ENCODE results near the gene KATNBL1. TPM values are rescaled to one million over a fixed set of nuclear protein-coding genes. Genes with fewer than 3 reads are reported as not detected.

KATNBL1 gene
- total RNA-seq, 1 experiment from 2014 or later = 46.1 TPM

DNA sequence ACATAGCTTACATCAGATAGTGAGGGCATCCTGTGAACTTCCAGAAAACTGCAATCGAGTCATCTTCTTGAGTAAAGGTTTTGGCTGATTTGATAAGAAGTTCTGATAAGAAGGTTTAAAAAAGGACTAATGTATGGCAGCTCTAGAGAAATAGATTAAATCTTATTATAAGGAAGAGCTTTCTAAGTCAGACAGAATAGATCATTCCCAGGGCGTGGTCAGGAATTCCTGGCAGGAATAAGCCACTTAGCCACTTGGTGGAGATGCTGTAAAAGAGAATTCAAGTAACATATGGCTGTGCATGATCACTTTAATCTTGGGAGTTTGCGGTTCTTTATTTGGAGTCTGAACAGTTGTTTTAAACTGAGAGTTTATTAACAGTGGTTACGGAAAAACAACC lies 90.6 kb downstream of the KATNBL1 start:
- DNase-seq (ENCODE audit: low read depth, low spot score) (no peak), ATAC-seq (no peak)
- no peak overlapping the region for H3K27ac ChIP-seq (ENCODE audit: low read length)
- H3K36me3 ChIP-seq (ENCODE audit: control insufficient read depth, insufficient read depth, low read length) = no peaks in the 10 kb centered on the region
- no peaks in the 10 kb centered on the region for H3K27me3 ChIP-seq (ENCODE audit: control insufficient read depth, insufficient read depth, low read length)
- no peaks in the 10 kb centered on the region for H3K9me3 ChIP-seq (ENCODE audit: control insufficient read depth, insufficient read depth, low read depth, low read length)
- CTCF ChIA-PET = no interaction called here
- intact Hi-C loops (cut with micrococcal nuclease; ENCODE audit: unreplicated experiment) = no loop called here
- in situ Hi-C loops (cut with HindIII; ENCODE audit: low pct_unique_long_range_greater_than_20kb, low sequenced_read_pairs) = no loop called here
- no TSS peak for BruUV-seq (replicated peaks)
- no peak for TF ChIP-seq REST (IDR thresholded peaks at IDR 0.05; ENCODE audit: insufficient read depth in 1 of 2, low read depth in 2 of 2, low read length in 1 of 2)
- TF ChIP-seq CTCF (IDR thresholded peaks at IDR 0.05) = no peak
- TF ChIP-seq SIN3A (IDR thresholded peaks at IDR 0.05; ENCODE audit: borderline replicate concordance, insufficient read depth, low read depth, low read length) = no peak
- no peak for TF ChIP-seq TCF7L2 (IDR thresholded peaks at IDR 0.05; ENCODE audit: low read depth, low read length)
- POLR2A ChIA-PET = no interaction called here
- H3K4me3 ChIP-seq (ENCODE audit: low read depth in 2 of 2, low read length in 2 of 2) = no peak overlapping the region
- H3K4me1 ChIP-seq (ENCODE audit: control insufficient read depth, insufficient read depth, low read length) = no peaks in the 10 kb centered on the region; the same call in 1 of the 2 replicates

DNA sequence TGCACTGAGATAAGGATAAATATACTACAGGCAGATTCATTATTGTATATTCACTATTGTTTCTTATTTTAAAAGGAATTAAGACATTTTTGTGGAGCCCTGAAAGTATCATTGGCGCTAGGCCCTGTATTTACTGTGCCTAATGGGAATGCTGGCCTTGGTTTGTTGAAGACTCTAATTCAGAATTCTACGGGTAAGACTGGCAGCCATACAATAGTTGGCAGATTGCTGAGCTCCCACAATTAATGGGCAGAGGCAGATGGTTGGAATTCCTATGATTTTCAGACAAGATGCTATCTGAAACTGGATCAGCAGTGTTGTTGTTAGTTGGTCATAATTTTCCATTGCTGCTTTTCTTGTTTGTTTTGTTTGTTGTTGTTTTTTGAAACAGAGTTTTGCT lies 93.3 kb downstream of the KATNBL1 start:
- in situ Hi-C loops (cut with HindIII; ENCODE audit: low pct_unique_long_range_greater_than_20kb, low sequenced_read_pairs) = no loop called here
- Histone ChIP-seq H3K4me3 (ENCODE audit: low read depth in 2 of 2, low read length in 2 of 2) (no peak overlapping the region), H3K27ac (ENCODE audit: low read length) (no peak overlapping the region), H3K9me3 (ENCODE audit: control insufficient read depth, insufficient read depth, low read depth, low read length) (no peaks in the 10 kb centered on the region), H3K36me3 (ENCODE audit: control insufficient read depth, insufficient read depth, low read length) (no peaks in the 10 kb centered on the region), H3K4me1 (ENCODE audit: control insufficient read depth, insufficient read depth, low read length) (no peaks in the 10 kb centered on the region; the same call in 1 of the 2 replicates), H3K27me3 (ENCODE audit: control insufficient read depth, insufficient read depth, low read length) (no peaks in the 10 kb centered on the region)
- ChIA-PET POLR2A (no interaction called here), CTCF (no interaction called here)
- TF ChIP-seq POLR2AphosphoS5 (IDR thresholded peaks at IDR 0.05; ENCODE audit: low read depth, low read length) = no peak
- TF ChIP-seq REST (IDR thresholded peaks at IDR 0.05; ENCODE audit: insufficient read depth in 1 of 2, low read depth in 2 of 2, low read length in 1 of 2) = no peak
- TF ChIP-seq CTCF (IDR thresholded peaks at IDR 0.05) = no peak
- no peak for TF ChIP-seq SIN3A (IDR thresholded peaks at IDR 0.05; ENCODE audit: borderline replicate concordance, insufficient read depth, low read depth, low read length)
- TF ChIP-seq TCF7L2 (IDR thresholded peaks at IDR 0.05; ENCODE audit: low read depth, low read length) = no peak
- no peak for DNase-seq (ENCODE audit: low read depth, low spot score)
- BruUV-seq (replicated peaks) = no TSS peak
- ATAC-seq = peak; percentile 70
- intact Hi-C loops (cut with micrococcal nuclease; ENCODE audit: unreplicated experiment) = no loop called here

Data from Panc1 (cell line).